Measurements from ENCODE around the gene SF3B1.
A peak's percentile ranks its signal among the peaks of the same experiment; 100 is the strongest.
"Not testable (repeated sequence)": the region's sequence is repeated elsewhere in the genome, so short reads cannot be mapped to it uniquely, and the experiment has no call there.

The SF3B1 gene, protein sequence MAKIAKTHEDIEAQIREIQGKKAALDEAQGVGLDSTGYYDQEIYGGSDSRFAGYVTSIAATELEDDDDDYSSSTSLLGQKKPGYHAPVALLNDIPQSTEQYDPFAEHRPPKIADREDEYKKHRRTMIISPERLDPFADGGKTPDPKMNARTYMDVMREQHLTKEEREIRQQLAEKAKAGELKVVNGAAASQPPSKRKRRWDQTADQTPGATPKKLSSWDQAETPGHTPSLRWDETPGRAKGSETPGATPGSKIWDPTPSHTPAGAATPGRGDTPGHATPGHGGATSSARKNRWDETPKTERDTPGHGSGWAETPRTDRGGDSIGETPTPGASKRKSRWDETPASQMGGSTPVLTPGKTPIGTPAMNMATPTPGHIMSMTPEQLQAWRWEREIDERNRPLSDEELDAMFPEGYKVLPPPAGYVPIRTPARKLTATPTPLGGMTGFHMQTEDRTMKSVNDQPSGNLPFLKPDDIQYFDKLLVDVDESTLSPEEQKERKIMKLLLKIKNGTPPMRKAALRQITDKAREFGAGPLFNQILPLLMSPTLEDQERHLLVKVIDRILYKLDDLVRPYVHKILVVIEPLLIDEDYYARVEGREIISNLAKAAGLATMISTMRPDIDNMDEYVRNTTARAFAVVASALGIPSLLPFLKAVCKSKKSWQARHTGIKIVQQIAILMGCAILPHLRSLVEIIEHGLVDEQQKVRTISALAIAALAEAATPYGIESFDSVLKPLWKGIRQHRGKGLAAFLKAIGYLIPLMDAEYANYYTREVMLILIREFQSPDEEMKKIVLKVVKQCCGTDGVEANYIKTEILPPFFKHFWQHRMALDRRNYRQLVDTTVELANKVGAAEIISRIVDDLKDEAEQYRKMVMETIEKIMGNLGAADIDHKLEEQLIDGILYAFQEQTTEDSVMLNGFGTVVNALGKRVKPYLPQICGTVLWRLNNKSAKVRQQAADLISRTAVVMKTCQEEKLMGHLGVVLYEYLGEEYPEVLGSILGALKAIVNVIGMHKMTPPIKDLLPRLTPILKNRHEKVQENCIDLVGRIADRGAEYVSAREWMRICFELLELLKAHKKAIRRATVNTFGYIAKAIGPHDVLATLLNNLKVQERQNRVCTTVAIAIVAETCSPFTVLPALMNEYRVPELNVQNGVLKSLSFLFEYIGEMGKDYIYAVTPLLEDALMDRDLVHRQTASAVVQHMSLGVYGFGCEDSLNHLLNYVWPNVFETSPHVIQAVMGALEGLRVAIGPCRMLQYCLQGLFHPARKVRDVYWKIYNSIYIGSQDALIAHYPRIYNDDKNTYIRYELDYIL

GRCh38 chr2:197434541-197435513, at the start of gene SF3B1:
SF3B1 (minus strand) TSS chr2:197435028; CDS start chr2:197434999, 29 bp downstream.
- peak; percentile 96 to 97 for DNase-seq (ENCODE audit: low read depth in 1 of 2, low spot score in 1 of 2)

- DNase-seq (ENCODE audit: low read depth in 1 of 2, low spot score in 1 of 2) = not testable (repeated sequence)
Measured at GRCh38 chr2:197484248-197484647, 49.4 kb upstream of the SF3B1 start.

DNA sequence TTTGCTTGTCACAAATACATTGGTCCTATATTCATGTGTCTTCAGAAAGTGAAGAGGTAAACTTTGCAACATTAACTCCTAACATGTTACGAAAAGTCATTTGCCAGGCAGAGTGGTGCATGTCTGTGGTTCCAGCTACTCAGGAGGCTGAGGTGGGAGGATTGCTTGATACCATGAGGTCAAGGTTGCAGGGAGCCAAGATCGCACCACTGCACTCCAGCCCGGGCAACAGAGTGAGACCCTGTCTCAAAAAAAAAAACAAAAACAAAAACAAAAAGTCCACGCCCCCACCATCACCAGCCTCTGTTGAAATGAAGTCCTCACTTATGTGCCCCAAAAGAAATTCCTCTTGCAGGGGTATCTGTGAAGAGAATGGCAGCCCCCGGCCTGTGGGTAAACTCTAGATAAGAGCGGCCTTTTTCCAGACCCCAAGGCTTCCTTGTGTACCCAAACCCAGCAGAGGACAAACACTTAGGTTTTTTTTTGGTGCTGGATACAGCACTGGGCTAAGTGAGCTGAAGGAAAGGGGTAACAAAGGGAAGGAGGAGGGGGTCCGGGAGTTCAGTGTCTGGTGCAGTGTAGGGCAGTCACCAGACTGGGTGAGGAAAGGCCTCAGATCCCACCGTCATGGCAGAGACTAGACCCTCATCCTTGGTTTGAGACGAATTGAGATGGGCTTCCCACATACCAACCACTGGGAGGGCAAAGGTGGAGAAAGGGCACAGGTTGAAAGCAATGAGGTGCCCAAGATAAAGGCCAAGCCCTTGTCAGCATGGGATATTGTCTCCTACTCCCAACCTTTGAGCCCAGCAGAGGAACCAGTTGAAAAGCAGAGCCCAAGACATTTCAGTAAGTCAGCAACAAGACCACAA, 45.6 kb upstream of the SF3B1 start:
- no peak for DNase-seq (ENCODE audit: low read depth in 1 of 2, low spot score in 1 of 2)

GRCh38 chr2:197477797-197478196, 43.0 kb upstream of the SF3B1 start:
- no peak for DNase-seq (ENCODE audit: low read depth in 1 of 2, low spot score in 1 of 2)

GRCh38 chr2:197472166-197472565, 37.3 kb upstream of the SF3B1 start:
- DNase-seq (ENCODE audit: low read depth in 1 of 2, low spot score in 1 of 2) = no peak

DNA sequence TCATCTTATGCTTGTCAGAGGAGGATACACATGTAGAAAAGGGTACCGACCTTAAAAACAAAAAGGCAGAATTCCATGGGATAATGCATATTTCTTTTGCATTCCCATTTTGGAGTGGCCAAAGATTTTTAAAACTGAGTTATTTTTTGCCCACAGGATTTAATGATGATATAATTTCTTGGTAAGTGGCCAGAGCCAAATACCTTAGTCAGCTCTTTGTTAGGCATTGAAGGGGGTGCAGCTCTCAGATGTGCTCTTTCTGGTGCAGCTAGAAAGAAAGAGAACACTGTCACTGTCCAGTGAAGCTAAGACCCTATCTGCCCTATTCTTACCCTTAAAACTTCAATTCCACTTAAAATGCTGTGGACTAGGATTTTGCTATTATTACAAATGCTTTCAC, 29.3 kb upstream of the SF3B1 start:
- no peak for DNase-seq (ENCODE audit: low read depth in 1 of 2, low spot score in 1 of 2)

DNA sequence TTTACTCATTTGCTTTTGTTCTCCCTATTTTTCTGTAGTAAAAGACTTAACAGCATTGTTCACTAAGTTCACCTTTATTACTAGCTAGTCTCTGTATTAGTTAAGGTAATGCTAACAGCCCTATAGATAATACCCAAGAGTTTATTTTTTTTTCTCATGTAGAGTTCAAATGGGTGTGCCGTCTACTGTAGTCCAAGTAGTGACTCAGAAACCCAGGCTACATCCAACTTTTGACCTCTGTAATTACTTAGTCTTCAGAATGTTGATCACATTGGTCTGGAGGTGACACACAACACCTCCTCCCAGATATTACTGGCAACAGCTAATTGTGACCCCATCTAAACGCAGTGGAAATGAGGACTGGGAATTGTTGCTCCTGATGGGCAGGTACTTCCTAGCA, 26.2 kb upstream of the SF3B1 start:
- no peak for DNase-seq (ENCODE audit: low read depth in 1 of 2, low spot score in 1 of 2)

DNA sequence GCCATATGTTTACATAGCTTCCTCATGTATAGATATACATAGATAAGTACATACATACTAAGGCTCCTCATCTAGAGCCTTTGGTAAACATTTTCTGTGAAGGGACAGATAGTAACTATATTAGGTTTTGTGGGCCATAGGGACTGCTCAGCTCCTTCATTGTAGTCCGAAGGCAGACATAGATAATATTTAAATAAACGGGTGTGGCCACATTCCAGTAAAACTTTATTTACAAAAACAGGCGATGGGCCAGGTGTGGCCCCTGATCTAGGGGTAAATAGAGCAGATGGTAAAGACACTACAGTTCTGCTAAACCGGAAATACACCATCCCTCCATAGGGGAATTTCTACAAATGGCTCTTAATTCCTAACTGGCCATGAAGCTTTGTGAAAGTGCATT, 25.8 kb upstream of the SF3B1 start:
- no peak for DNase-seq (ENCODE audit: low read depth in 1 of 2, low spot score in 1 of 2)

GRCh38 chr2:197455428-197455827, 20.6 kb upstream of the SF3B1 start:
- no peak for DNase-seq (ENCODE audit: low read depth in 1 of 2, low spot score in 1 of 2)

GRCh38 chr2:197454923-197455322, 20.1 kb upstream of the SF3B1 start:
- no peak for DNase-seq (ENCODE audit: low read depth in 1 of 2, low spot score in 1 of 2)

DNA sequence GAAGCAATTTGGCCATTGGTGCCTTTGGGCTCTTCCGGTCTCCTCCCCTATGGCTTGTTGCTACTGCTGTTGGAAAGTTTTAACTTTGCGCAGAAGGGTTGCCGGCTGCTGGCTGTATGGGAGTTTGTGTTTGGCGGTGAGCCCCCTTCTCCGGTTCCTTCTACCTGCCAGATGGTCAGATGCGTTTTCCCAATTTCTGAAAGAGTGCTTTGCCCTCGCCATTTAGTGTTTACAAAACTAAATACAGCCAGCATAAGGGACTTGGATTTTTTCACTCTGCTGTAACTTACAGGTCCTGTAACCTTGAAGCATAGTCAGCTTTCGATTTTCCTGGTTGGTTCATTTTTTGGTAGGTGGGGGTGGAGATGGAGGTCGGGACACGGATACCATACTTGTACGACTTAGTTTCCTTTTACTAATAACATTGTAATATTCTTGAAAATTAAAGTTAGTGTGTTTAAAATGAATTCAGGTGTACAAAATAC, 19.1 kb upstream of the SF3B1 start:
- DNase-seq (ENCODE audit: low read depth in 1 of 2, low spot score in 1 of 2) = peak in 1 of 2 donors; percentile 54

DNA sequence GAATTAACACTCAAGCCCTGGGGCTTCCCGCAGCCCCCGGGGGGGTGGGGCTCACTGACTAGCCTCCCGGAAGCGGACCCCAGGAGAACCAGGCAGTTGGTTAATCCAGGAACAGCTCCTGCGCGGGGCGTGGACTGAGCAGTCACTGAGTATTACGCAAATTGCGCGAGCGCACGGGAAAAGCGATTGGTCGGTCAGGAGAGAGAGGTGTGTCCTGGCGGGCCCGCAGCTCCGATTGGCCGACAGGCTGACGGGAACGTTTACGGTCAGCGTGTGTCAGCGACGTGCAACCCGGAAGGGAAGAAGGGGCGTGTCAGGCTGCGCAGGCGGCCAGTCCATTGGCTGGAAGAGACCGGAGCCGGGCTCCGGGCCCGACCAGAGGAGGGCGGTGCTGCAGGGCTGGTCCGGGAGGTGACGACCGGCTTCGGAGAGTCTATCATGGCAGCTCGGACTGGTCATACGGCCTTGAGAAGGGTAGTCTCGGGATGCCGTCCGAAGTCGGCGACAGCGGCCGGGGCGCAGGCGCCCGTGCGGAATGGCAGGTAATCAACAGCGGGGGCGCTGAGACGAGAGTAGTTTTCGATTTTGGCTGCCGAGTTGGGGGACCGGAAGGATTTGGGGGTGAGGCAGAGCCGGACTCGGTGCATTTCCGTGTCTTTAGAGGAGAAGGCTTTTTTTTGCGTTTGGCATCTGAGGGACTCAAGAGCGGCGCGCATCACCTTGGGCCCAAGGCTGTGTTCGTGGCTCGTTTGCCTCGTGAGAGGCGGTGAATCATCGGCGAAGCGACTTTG, 18.5 kb upstream of the SF3B1 start, which contains the start of gene COQ10B:
COQ10B (plus strand) TSS at position 430 of the 791 bp plus-strand sequence; CDS start at position 439, 9 bp downstream.
- DNase-seq (ENCODE audit: low read depth in 1 of 2, low spot score in 1 of 2) = peak; percentile 91 to 95

GRCh38 chr2:197452754-197453122, 17.9 kb upstream of the SF3B1 start:
- no peak for DNase-seq (ENCODE audit: low read depth in 1 of 2, low spot score in 1 of 2)

- not testable (repeated sequence) for DNase-seq (ENCODE audit: low read depth in 1 of 2, low spot score in 1 of 2)
Measured at GRCh38 chr2:197450935-197451358, 16.1 kb upstream of the SF3B1 start.

DNA sequence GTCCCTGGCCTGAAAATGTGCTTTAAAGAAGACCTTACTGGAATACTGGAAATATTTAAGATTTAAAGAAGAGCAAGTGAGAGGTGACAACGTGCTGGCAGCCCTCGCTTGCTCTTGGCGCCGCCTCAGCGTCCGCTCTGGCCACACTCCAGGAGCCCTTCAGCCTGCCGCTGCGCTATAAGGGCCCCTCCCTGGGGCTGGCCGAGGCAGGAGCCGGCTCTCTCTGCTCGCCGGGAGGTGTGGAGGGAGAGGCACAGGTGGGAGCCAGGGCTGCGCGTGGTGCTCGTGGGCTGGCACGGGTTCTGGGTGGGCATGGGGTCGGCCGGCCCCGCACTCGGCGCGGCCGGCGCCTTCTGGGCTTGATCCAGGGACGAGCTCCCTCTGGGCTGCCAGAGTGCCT, 15.6 kb upstream of the SF3B1 start:
- DNase-seq (ENCODE audit: low read depth in 1 of 2, low spot score in 1 of 2) = no peak

- no peak for DNase-seq (ENCODE audit: low read depth in 1 of 2, low spot score in 1 of 2)
Measured at GRCh38 chr2:197446844-197447243, 12.0 kb upstream of the SF3B1 start.

DNA sequence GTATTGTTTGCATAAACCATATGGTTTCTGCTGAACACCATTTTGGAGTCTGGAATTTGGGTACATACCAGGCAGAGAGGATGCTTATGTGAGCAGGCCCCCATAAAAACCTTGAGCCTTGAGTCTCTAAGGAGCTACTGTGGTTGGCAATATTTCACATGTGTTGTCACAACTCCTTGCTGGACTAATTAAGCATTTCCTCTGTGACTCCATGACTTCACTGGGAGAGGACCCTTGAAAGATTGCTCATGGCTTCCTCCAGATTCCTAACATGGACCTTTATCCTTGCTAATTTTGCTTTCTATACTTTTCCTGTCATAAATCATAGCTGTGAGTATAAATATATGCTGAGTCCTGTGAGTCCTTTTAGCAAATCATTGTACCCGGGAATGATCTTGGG, 10.9 kb upstream of the SF3B1 start:
- DNase-seq (ENCODE audit: low read depth in 1 of 2, low spot score in 1 of 2) = no peak

- no peak for DNase-seq (ENCODE audit: low read depth in 1 of 2, low spot score in 1 of 2)
Measured at GRCh38 chr2:197442857-197443256, 8.0 kb upstream of the SF3B1 start.
